ENCODE measurements around the gene TMEM167B. TPM values are rescaled to one million over a fixed set of nuclear protein-coding genes. Genes with fewer than 3 reads are reported as not detected.
"Not testable (repeated sequence)": the region's sequence is repeated elsewhere in the genome, so short reads cannot be mapped to it uniquely, and the experiment has no call there.

Gene TMEM167B
- polyA plus RNA-seq (ENCODE audit: insufficient read length in 4 of 4), result 10 to 100 TPM; 34.6 to 45.0 (median 39.0) TPM

- DNase-seq (ENCODE audit: low read depth in 4 of 4, low spot score in 2 of 4), result peak in 3 of 4 donors; percentile 85 to 91 (median 90)
Measured at GRCh38 chr1:109090196-109091077, at the start of gene TMEM167B. TSS of gene TMEM167B (plus strand) at chr1:109090764. CDS start at chr1:109090873, 109 bp downstream.

- no peak for DNase-seq (ENCODE audit: low read depth in 4 of 4, low spot score in 2 of 4)
Measured at GRCh38 chr1:109040989-109041620, 49.5 kb upstream of the TMEM167B start.

- DNase-seq (ENCODE audit: low read depth in 4 of 4, low spot score in 2 of 4), result peak in 3 of 4 donors; percentile 73 to 84 (median 76)
Measured at GRCh38 chr1:109041621-109042468, 48.7 kb upstream of the TMEM167B start, which contains the start of gene WDR47. TSS of gene WDR47 (minus strand) at chr1:109042102. CDS start at chr1:109023512, 18,590 bp downstream.

GRCh38 chr1:109045595-109045994, 45.0 kb upstream of the TMEM167B start:
- no peak for DNase-seq (ENCODE audit: low read depth in 4 of 4, low spot score in 2 of 4)

- no peak for DNase-seq (ENCODE audit: low read depth in 4 of 4, low spot score in 2 of 4)
Measured at GRCh38 chr1:109046671-109047070, 43.9 kb upstream of the TMEM167B start.

- DNase-seq (ENCODE audit: low read depth in 4 of 4, low spot score in 2 of 4), result no peak
Measured at GRCh38 chr1:109047339-109047738, 43.2 kb upstream of the TMEM167B start.

- no peak for DNase-seq (ENCODE audit: low read depth in 4 of 4, low spot score in 2 of 4)
Measured at GRCh38 chr1:109048335-109048734, 42.2 kb upstream of the TMEM167B start.

- DNase-seq (ENCODE audit: low read depth in 4 of 4, low spot score in 2 of 4), result no peak
Measured at GRCh38 chr1:109050228-109050995, 40.2 kb upstream of the TMEM167B start.

GRCh38 chr1:109052145-109052544, 38.4 kb upstream of the TMEM167B start:
- not testable (repeated sequence) for DNase-seq (ENCODE audit: low read depth in 4 of 4, low spot score in 2 of 4)

- no peak for DNase-seq (ENCODE audit: low read depth in 4 of 4, low spot score in 2 of 4)
Measured at GRCh38 chr1:109056064-109056463, 34.5 kb upstream of the TMEM167B start.

- no peak for DNase-seq (ENCODE audit: low read depth in 4 of 4, low spot score in 2 of 4)
Measured at GRCh38 chr1:109059026-109059425, 31.5 kb upstream of the TMEM167B start.

GRCh38 chr1:109060707-109061106, 29.9 kb upstream of the TMEM167B start:
- no peak for DNase-seq (ENCODE audit: low read depth in 4 of 4, low spot score in 2 of 4)

- DNase-seq (ENCODE audit: low read depth in 4 of 4, low spot score in 2 of 4), result no peak
Measured at GRCh38 chr1:109061183-109061582, 29.4 kb upstream of the TMEM167B start.

GRCh38 chr1:109065137-109065536, 25.4 kb upstream of the TMEM167B start:
- DNase-seq (ENCODE audit: low read depth in 4 of 4, low spot score in 2 of 4), result no peak

GRCh38 chr1:109067883-109068282, 22.7 kb upstream of the TMEM167B start:
- DNase-seq (ENCODE audit: low read depth in 4 of 4, low spot score in 2 of 4), result no peak

- DNase-seq (ENCODE audit: low read depth in 4 of 4, low spot score in 2 of 4), result no peak
Measured at GRCh38 chr1:109069294-109069693, 21.3 kb upstream of the TMEM167B start.

- peak; percentile 74 to 92 (median 87) for DNase-seq (ENCODE audit: low read depth in 4 of 4, low spot score in 2 of 4)
Measured at GRCh38 chr1:109075531-109076490, 14.8 kb upstream of the TMEM167B start, which contains the start of gene TAF13. TSS of gene TAF13 (minus strand) at chr1:109076003. CDS start at chr1:109075947, 56 bp downstream.

GRCh38 chr1:109078317-109078716, 12.2 kb upstream of the TMEM167B start:
- DNase-seq (ENCODE audit: low read depth in 4 of 4, low spot score in 2 of 4), result no peak

- no peak for DNase-seq (ENCODE audit: low read depth in 4 of 4, low spot score in 2 of 4)
Measured at GRCh38 chr1:109079240-109079622, 11.3 kb upstream of the TMEM167B start.
